Measurements from ENCODE around the gene DAAM2.

Gene DAAM2

GRCh38 chr6:39925191-39925930 lies 133.2 kb downstream of the DAAM2 start:
- peaks cover 2% of the 10 kb centered on the region for H3K4me1 ChIP-seq (ENCODE audit: insufficient read depth, insufficient read length)
- H3K4me3 ChIP-seq (ENCODE audit: insufficient read length, low read depth): no peak overlapping the region
- no peak overlapping the region for H3K9ac ChIP-seq (ENCODE audit: insufficient read length, low read depth)
- H3K36me3 ChIP-seq (ENCODE audit: insufficient read depth, insufficient read length, low read length): peaks cover 36% of the 10 kb centered on the region
- H3K9me3 ChIP-seq (ENCODE audit: insufficient read depth, low read length): no peaks in the 10 kb centered on the region
- TF ChIP-seq YY1 (IDR thresholded peaks at IDR 0.05; ENCODE audit: insufficient read depth, insufficient read length): no peak
- no peak for TF ChIP-seq SUZ12 (IDR thresholded peaks at IDR 0.05; ENCODE audit: extremely low read depth, insufficient read depth, insufficient read length)
- no peak for TF ChIP-seq ZNF274 (IDR thresholded peaks at IDR 0.05; ENCODE audit: low read depth, low read length)
- no peak for DNase-seq (ENCODE audit: low read depth, low spot score)
- no peaks in the 10 kb centered on the region for H3K27me3 ChIP-seq (ENCODE audit: insufficient read depth, insufficient read length)

DNA sequence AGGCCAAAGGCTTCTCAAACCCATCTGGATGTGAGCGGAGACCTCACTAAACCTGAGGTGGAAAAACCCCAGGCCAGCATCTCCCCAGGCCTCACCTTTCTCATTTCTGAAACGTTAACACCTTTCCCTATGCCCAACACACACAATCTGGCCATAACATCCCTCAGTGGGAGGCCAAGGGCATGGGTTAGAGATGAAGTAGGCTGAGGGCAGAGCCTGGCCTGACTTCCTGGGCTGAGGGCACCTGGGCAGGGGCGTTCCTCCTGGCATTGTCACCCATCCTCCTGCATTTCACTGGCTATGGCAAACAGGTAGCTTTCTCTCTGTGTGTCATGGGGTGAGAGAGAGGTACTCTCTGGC lies 133.7 kb downstream of the DAAM2 start:
- Histone ChIP-seq H3K36me3 (ENCODE audit: insufficient read depth, insufficient read length, low read length) (peaks cover 36% of the 10 kb centered on the region), H3K9me3 (ENCODE audit: insufficient read depth, low read length) (no peaks in the 10 kb centered on the region), H3K4me3 (ENCODE audit: insufficient read length, low read depth) (no peak overlapping the region), H3K9ac (ENCODE audit: insufficient read length, low read depth) (no peak overlapping the region), H3K4me1 (ENCODE audit: insufficient read depth, insufficient read length) (peaks cover 2% of the 10 kb centered on the region), H3K27me3 (ENCODE audit: insufficient read depth, insufficient read length) (no peaks in the 10 kb centered on the region)
- no peak for DNase-seq (ENCODE audit: low read depth, low spot score)
- TF ChIP-seq YY1 (IDR thresholded peaks at IDR 0.05; ENCODE audit: insufficient read depth, insufficient read length) (no peak), ZNF274 (IDR thresholded peaks at IDR 0.05; ENCODE audit: low read depth, low read length) (no peak), SUZ12 (IDR thresholded peaks at IDR 0.05; ENCODE audit: extremely low read depth, insufficient read depth, insufficient read length) (no peak)

- no peaks in the 10 kb centered on the region for H3K27me3 ChIP-seq (ENCODE audit: insufficient read depth, insufficient read length)
- no peak overlapping the region for H3K4me3 ChIP-seq (ENCODE audit: insufficient read length, low read depth)
- peaks cover 36% of the 10 kb centered on the region for H3K36me3 ChIP-seq (ENCODE audit: insufficient read depth, insufficient read length, low read length)
- H3K9ac ChIP-seq (ENCODE audit: insufficient read length, low read depth): no peak overlapping the region
- H3K4me1 ChIP-seq (ENCODE audit: insufficient read depth, insufficient read length): peaks cover 4% of the 10 kb centered on the region
- DNase-seq (ENCODE audit: low read depth, low spot score): no peak
- TF ChIP-seq YY1 (IDR thresholded peaks at IDR 0.05; ENCODE audit: insufficient read depth, insufficient read length): no peak
- H3K9me3 ChIP-seq (ENCODE audit: insufficient read depth, low read length): no peaks in the 10 kb centered on the region
These were observed 134.5 kb downstream of the DAAM2 start for GRCh38 chr6:39926668-39927067.

GRCh38 chr6:39927159-39927558 lies 135.0 kb downstream of the DAAM2 start:
- Histone ChIP-seq H3K9me3 (ENCODE audit: insufficient read depth, low read length) (no peaks in the 10 kb centered on the region), H3K9ac (ENCODE audit: insufficient read length, low read depth) (no peak overlapping the region), H3K36me3 (ENCODE audit: insufficient read depth, insufficient read length, low read length) (peaks cover 36% of the 10 kb centered on the region), H3K4me1 (ENCODE audit: insufficient read depth, insufficient read length) (peaks cover 4% of the 10 kb centered on the region), H3K4me3 (ENCODE audit: insufficient read length, low read depth) (no peak overlapping the region), H3K27me3 (ENCODE audit: insufficient read depth, insufficient read length) (no peaks in the 10 kb centered on the region)
- TF ChIP-seq SUZ12 (IDR thresholded peaks at IDR 0.05; ENCODE audit: extremely low read depth, insufficient read depth, insufficient read length) (no peak), YY1 (IDR thresholded peaks at IDR 0.05; ENCODE audit: insufficient read depth, insufficient read length) (no peak), ZNF274 (IDR thresholded peaks at IDR 0.05; ENCODE audit: low read depth, low read length) (no peak)
- no peak for DNase-seq (ENCODE audit: low read depth, low spot score)

DNA sequence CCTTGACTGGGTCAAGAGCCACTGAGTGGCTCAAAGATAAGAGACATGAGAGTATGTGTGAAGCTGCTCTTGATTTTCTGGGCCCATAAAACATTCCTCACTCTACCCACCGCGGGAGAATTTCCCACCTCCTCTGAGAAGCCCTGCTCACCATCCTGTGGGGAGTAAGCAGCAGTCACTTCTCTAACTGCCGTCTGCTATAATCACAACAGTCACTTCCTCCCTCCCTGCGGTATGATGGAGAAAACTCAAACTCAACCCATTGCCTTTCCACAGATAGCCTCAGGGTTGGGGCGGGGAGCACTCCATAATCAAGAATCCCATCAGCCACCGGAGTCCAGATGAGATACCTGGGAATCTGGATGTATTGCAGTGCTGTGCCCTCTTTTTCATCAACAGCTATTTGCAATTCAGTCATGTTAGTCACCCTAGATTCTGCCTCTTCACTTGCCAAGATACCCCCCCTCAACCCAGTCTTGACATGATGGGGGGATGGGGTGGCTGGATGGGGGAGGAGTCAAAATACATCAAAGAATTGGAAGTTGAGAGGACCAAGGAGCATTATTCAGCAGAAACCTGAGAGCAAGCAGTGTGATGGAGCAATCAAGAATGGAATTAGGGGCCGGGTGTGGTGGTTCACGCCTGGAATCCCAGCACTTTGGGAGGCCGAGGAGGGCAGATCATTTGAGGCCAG lies 137.0 kb downstream of the DAAM2 start:
- Histone ChIP-seq H3K27me3 (ENCODE audit: insufficient read depth, insufficient read length) (peaks cover 4% of the 10 kb centered on the region), H3K4me3 (ENCODE audit: insufficient read length, low read depth) (no peak overlapping the region), H3K4me1 (ENCODE audit: insufficient read depth, insufficient read length) (peaks cover 4% of the 10 kb centered on the region), H3K36me3 (ENCODE audit: insufficient read depth, insufficient read length, low read length) (peaks cover 20% of the 10 kb centered on the region), H3K9ac (ENCODE audit: insufficient read length, low read depth) (no peak overlapping the region), H3K9me3 (ENCODE audit: insufficient read depth, low read length) (no peaks in the 10 kb centered on the region)
- no peak for DNase-seq (ENCODE audit: low read depth, low spot score)
- no peak for TF ChIP-seq SUZ12 (IDR thresholded peaks at IDR 0.05; ENCODE audit: extremely low read depth, insufficient read depth, insufficient read length)
- no peak for TF ChIP-seq ZNF274 (IDR thresholded peaks at IDR 0.05; ENCODE audit: low read depth, low read length)
- no peak for TF ChIP-seq YY1 (IDR thresholded peaks at IDR 0.05; ENCODE audit: insufficient read depth, insufficient read length)

- TF ChIP-seq SUZ12 (IDR thresholded peaks at IDR 0.05; ENCODE audit: extremely low read depth, insufficient read depth, insufficient read length) (no peak), YY1 (IDR thresholded peaks at IDR 0.05; ENCODE audit: insufficient read depth, insufficient read length) (no peak), ZNF274 (IDR thresholded peaks at IDR 0.05; ENCODE audit: low read depth, low read length) (no peak)
- no peak overlapping the region for H3K9ac ChIP-seq (ENCODE audit: insufficient read length, low read depth)
- H3K9me3 ChIP-seq (ENCODE audit: insufficient read depth, low read length): no peaks in the 10 kb centered on the region
- no peak for DNase-seq (ENCODE audit: low read depth, low spot score)
- no peak overlapping the region for H3K4me3 ChIP-seq (ENCODE audit: insufficient read length, low read depth)
- H3K4me1 ChIP-seq (ENCODE audit: insufficient read depth, insufficient read length): peaks cover 4% of the 10 kb centered on the region
- H3K27me3 ChIP-seq (ENCODE audit: insufficient read depth, insufficient read length): peaks cover 8% of the 10 kb centered on the region
- H3K36me3 ChIP-seq (ENCODE audit: insufficient read depth, insufficient read length, low read length): peaks cover 19% of the 10 kb centered on the region
These were observed 137.7 kb downstream of the DAAM2 start for GRCh38 chr6:39929733-39930461.

DNA sequence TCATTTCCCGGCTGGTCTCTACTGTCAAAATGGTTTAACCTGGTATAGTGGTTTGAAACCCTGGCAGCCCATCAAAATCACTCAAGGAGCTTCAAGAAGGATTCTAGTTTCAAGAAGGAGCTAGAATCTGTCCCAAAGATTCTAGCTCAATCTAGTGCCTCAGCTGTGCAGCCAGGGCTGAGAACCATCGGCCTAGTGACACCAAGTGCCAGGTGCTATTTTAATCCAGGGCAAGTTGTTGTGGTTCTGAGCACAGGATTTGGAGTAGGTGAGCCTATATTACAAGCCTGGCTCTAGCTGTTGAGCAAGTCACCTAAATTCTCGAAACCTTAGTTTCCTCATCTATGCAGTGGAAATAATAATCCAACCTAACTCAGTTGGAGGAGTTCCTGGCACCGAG lies 138.4 kb downstream of the DAAM2 start:
- TF ChIP-seq YY1 (IDR thresholded peaks at IDR 0.05; ENCODE audit: insufficient read depth, insufficient read length) (no peak), SUZ12 (IDR thresholded peaks at IDR 0.05; ENCODE audit: extremely low read depth, insufficient read depth, insufficient read length) (no peak), ZNF274 (IDR thresholded peaks at IDR 0.05; ENCODE audit: low read depth, low read length) (no peak)
- Histone ChIP-seq H3K4me3 (ENCODE audit: insufficient read length, low read depth) (no peak overlapping the region), H3K9ac (ENCODE audit: insufficient read length, low read depth) (no peak overlapping the region), H3K4me1 (ENCODE audit: insufficient read depth, insufficient read length) (peaks cover 4% of the 10 kb centered on the region), H3K27me3 (ENCODE audit: insufficient read depth, insufficient read length) (peaks cover 13% of the 10 kb centered on the region), H3K36me3 (ENCODE audit: insufficient read depth, insufficient read length, low read length) (peaks cover 12% of the 10 kb centered on the region), H3K9me3 (ENCODE audit: insufficient read depth, low read length) (no peaks in the 10 kb centered on the region)
- DNase-seq (ENCODE audit: low read depth, low spot score): no peak

Data from NT2/D1 (cell line).